HFFc6 (cell line): ENCODE measurements around the gene IQSEC2. TPM values are rescaled to one million over a fixed set of nuclear protein-coding genes. Genes with fewer than 3 reads are reported as not detected.

Experiments
- DNase-seq: peaks from one replicate; pipeline ENCODE4 v3.0.0-alpha.2; 2018
- H3K27ac Mint-ChIP-seq: 2 replicates; pipeline ENCODE4 v1.8.0; 2020; ENCODE audit warnings: mild to moderate bottlenecking, mixed read lengths
- H3K27me3 Mint-ChIP-seq: 2 replicates; pipeline ENCODE4 v1.8.0; 2021; ENCODE audit warnings: mild to moderate bottlenecking, moderate library complexity, mixed read lengths; ENCODE audit not compliant: insufficient read depth
- H3K36me3 Mint-ChIP-seq: 2 replicates; pipeline ENCODE4 v1.8.0; 2021; ENCODE audit warnings: low read depth, mixed read lengths
- H3K4me1 Mint-ChIP-seq: 2 replicates; pipeline ENCODE4 v1.8.0; 2020; ENCODE audit warnings: low read depth, mixed read lengths
- H3K4me3 Mint-ChIP-seq: 2 replicates; pipeline ENCODE4 v1.8.0; 2020; ENCODE audit warnings: mild to moderate bottlenecking, moderate library complexity, mixed read lengths
- H3K9me3 Mint-ChIP-seq: 2 replicates; pipeline ENCODE4 v1.8.0; 2020; ENCODE audit warnings: mild to moderate bottlenecking, mixed read lengths
- CTCF ChIP-seq: fragments of 200-600 bp; sonication (generic); IDR thresholded peaks from 2 replicates; pipeline ENCODE4 v1.5.0; 2021; ENCODE audit warnings: antibody characterized with exemption, mild to moderate bottlenecking
- total RNA-seq, 6 experiments: library from RNA; stranded (reverse); fragmentation: NEBNext Ultra II Directional; extraction: Animal tissue kit (Norgen Biotek cat#: 25700); gene quantifications; 2 replicates in 1 of 6; 3 replicates in 5 of 6; pipeline ENCODE4 v1.2.3, GENCODE V29; 2021

IQSEC2 gene
- total RNA-seq, 6 experiments from 2014 or later = 16.4 to 22.8 (median 20.0) TPM

DNA sequence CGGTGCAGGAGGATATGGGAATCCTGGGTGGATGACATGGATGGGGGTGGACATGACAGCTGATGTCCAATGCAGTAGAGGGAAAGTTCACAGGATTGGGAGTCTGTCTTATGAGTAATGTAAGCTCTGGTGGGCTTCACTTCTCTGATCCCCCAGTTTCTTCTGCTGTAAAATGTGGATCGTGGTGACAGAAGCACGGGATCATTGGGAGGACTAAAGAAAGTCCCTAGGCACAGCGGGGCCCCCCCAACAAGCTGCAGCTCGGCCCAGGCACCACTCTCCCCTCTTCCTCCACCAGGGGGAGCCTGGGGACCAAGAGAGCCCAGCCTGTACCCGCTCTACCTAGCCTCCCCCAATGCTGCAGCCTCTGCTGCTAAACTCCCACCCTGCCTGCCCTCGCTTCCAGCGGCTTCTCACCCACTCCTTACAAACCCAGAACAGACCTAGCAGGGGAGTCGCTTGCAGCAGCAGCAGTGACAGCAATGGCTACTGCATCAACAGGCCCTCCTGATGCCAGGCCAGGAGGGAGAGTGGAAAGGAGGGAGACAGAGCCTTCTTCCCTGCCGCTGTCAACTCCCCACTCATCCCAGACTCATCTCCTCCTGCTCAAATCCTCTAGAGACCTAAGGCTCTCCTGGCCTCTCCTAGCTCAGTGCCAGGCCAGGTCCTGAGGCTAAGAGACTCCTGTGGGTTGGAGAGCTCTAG is 36.1 kb upstream of the IQSEC2 start:
- peaks cover 6% of the 10 kb centered on the region for H3K27me3 Mint-ChIP-seq
- H3K4me1 Mint-ChIP-seq = peaks cover 59% of the 10 kb centered on the region
- no peak overlapping the region for H3K4me3 Mint-ChIP-seq
- no peaks in the 10 kb centered on the region for H3K9me3 Mint-ChIP-seq
- TF ChIP-seq CTCF = peak; percentile 82
- no peaks in the 10 kb centered on the region for H3K36me3 Mint-ChIP-seq
- H3K27ac Mint-ChIP-seq = no peak overlapping the region
- peak; percentile 2 for DNase-seq

DNA sequence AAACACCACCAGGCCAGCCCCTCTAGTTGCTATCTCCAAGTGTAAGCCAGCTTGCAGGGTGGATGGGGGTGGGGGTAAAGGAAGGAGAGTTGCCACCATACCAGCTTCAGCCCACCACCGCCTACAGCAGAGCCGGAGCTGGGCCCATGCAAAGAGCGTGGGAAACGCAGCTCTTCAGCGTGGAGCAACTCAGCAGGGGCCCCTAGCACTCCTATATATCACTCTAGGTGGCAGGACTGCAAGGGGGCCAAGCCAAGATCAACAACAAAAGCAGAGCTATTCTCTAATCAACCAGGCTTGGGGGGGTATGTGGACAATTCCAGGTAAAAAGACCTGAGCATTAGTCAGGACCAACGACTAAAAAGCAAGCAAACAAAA is 35.5 kb upstream of the IQSEC2 start:
- Mint-ChIP-seq H3K36me3 (no peaks in the 10 kb centered on the region), H3K9me3 (no peaks in the 10 kb centered on the region)

GRCh38 chrX:53316111-53316859 is 34.9 kb upstream of the IQSEC2 start:
- no peaks in the 10 kb centered on the region for H3K27me3 Mint-ChIP-seq
- no peak for DNase-seq
- peaks cover 57% of the 10 kb centered on the region for H3K4me1 Mint-ChIP-seq
- H3K9me3 Mint-ChIP-seq = no peaks in the 10 kb centered on the region
- TF ChIP-seq CTCF = no peak
- no peak overlapping the region for H3K27ac Mint-ChIP-seq
- H3K36me3 Mint-ChIP-seq = no peaks in the 10 kb centered on the region
- H3K4me3 Mint-ChIP-seq = no peak overlapping the region

More for the DNA sequence above, 35.5 kb upstream of the IQSEC2 start:
- Mint-ChIP-seq H3K4me3 (no peak overlapping the region), H3K4me1 (peaks cover 59% of the 10 kb centered on the region), H3K27me3 (peaks cover 2% of the 10 kb centered on the region; the same call in 1 of the 2 replicates), H3K27ac (no peak overlapping the region)
- no peak for DNase-seq
- TF ChIP-seq CTCF = no peak

DNA sequence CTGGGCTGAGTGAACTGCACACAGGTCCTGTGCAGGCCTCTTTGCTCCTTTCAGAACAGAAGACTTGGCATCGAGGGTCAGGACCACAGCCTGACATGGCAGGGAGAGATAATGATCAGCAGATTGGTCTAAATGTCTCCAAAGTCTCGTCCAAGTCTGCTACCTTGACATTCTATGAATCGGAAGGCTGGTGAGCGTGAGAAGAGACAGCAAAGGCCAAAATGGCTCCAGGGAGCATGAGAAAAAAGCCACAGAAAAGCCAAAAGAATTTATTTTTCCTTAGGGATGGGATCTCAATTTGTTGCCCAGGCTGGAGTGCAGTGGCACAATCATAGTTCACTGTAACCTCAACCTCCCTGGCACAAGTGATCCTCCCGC is 32.3 kb upstream of the IQSEC2 start:
- DNase-seq = peak; percentile 1
- H3K4me1 Mint-ChIP-seq = peaks cover 42% of the 10 kb centered on the region
- peak overlapping the region; percentile 67 for H3K4me3 Mint-ChIP-seq
- peak overlapping the region; percentile 85 for H3K27ac Mint-ChIP-seq
- TF ChIP-seq CTCF = no peak
- no peaks in the 10 kb centered on the region for H3K27me3 Mint-ChIP-seq
- no peaks in the 10 kb centered on the region for H3K36me3 Mint-ChIP-seq
- H3K9me3 Mint-ChIP-seq = no peaks in the 10 kb centered on the region

GRCh38 chrX:53312946-53313727 is 31.8 kb upstream of the IQSEC2 start:
- peak; percentile 51 for DNase-seq
- no peaks in the 10 kb centered on the region for H3K9me3 Mint-ChIP-seq
- no peaks in the 10 kb centered on the region for H3K27me3 Mint-ChIP-seq
- H3K36me3 Mint-ChIP-seq = no peaks in the 10 kb centered on the region
- peak; percentile 86 for TF ChIP-seq CTCF
- H3K4me3 Mint-ChIP-seq = peak overlapping the region; percentile 67
- H3K4me1 Mint-ChIP-seq = peaks cover 43% of the 10 kb centered on the region
- peak overlapping the region; percentile 85 for H3K27ac Mint-ChIP-seq
